Fibroblast of lung (primary cell): ENCODE results near the gene GTF3C1. TPM values are rescaled to one million over a fixed set of nuclear protein-coding genes. Genes with fewer than 3 reads are reported as not detected.

Experiments
- DNase-seq, 2 donors: peaks; one replicate each; pipeline versions ENCODE4 v3.0.0 to v3.0.0-alpha.2; 2010; ENCODE audit warnings: low read depth in 2 of 2
- H2AFZ ChIP-seq: 2 replicates; pipeline ENCODE4 v1.5.1; 2012; ENCODE audit warnings: low read length, control low read depth, inconsistent platforms
- H3K27ac ChIP-seq: 2 replicates; pipeline ENCODE4 v1.5.1; 2011; ENCODE audit warnings: low read length, control low read depth; ENCODE audit not compliant: insufficient read depth
- H3K27me3 ChIP-seq: 2 replicates; pipeline ENCODE4 v1.5.1; 2011; ENCODE audit warnings: mild to moderate bottlenecking, low read length; ENCODE audit not compliant: control insufficient read depth, insufficient read depth
- H3K36me3 ChIP-seq: 2 replicates; pipeline ENCODE4 v1.5.1; 2011; ENCODE audit warnings: low read length; ENCODE audit not compliant: control insufficient read depth, insufficient read depth
- H3K4me1 ChIP-seq: 2 replicates; pipeline ENCODE4 v1.5.1; 2011; ENCODE audit warnings: low read length; ENCODE audit not compliant: control insufficient read depth, insufficient read depth; ENCODE audit errors: extremely low read depth
- H3K4me2 ChIP-seq: 2 replicates; pipeline ENCODE4 v1.5.1; 2011; ENCODE audit warnings: low read length, control low read depth; ENCODE audit not compliant: insufficient read depth; ENCODE audit errors: extremely low read depth
- H3K4me3 ChIP-seq, 4 experiments: fragments of 200-600 bp in 1 of 4; sonication (generic) in 1 of 4; replicated peaks in 1 of 4; 2 replicates each; pipeline ENCODE4 v1.5.1; 2011 to 2016; ENCODE audit warnings: low read length in 4 of 4, low read depth in 3 of 4, mild to moderate bottlenecking in 3 of 4, control low read depth in 2 of 4, inconsistent platforms in 1 of 4, mixed read lengths in 1 of 4; ENCODE audit not compliant: insufficient read depth in 1 of 4; ENCODE audit errors: control extremely low read depth in 1 of 4
- H3K79me2 ChIP-seq: 2 replicates; pipeline ENCODE4 v1.5.1; 2012; ENCODE audit warnings: mild to moderate bottlenecking, low read length, inconsistent platforms; ENCODE audit not compliant: control insufficient read depth, insufficient read depth
- H3K9ac ChIP-seq: 2 replicates; pipeline ENCODE4 v1.5.1; 2011; ENCODE audit warnings: mild to moderate bottlenecking, low read length, control low read depth; ENCODE audit not compliant: insufficient read depth
- H3K9me3 ChIP-seq: 2 replicates; pipeline ENCODE4 v1.5.1; 2012; ENCODE audit warnings: low read depth, low read length; ENCODE audit not compliant: control insufficient read depth, insufficient read depth
- H4K20me1 ChIP-seq: 2 replicates; pipeline ENCODE4 v1.5.1; 2011; ENCODE audit warnings: low read length; ENCODE audit not compliant: control insufficient read depth, insufficient read depth; ENCODE audit errors: extremely low read depth
- EZH2 ChIP-seq: IDR thresholded peaks from 2 replicates; pipeline ENCODE4 v1.5.1; 2012; ENCODE audit warnings: low read length, control low read depth, mild to moderate bottlenecking; ENCODE audit errors: missing control alignments
- polyA plus RNA-seq, 2 donors: library from polyadenylated mRNA; depleted of rRNA in 1 of 2; stranded (reverse) in 1 of 2; unstranded in 1 of 2; fragments of >200 nt; gene quantifications; 2 replicates each; pipeline ENCODE4 v1.2.1, GENCODE V29; 2011 to 2012; ENCODE audit warnings: missing spikeins in 1 of 2
- total RNA-seq: library from RNA; depleted of rRNA; stranded (reverse); fragments of >200 nt; gene quantifications from 2 replicates; pipeline ENCODE4 v1.2.1, GENCODE V29; 2014
- TF ChIP-seq, protein P1 (sequence below), 2 donors: IDR thresholded peaks in 1 of 2; conservative IDR thresholded peaks in 1 of 2; 1 replicate in 1 of 2; 2 replicates in 1 of 2; pipeline ENCODE4 v1.5.1; 2011 to 2012; ENCODE audit warnings: low read length in 2 of 2, control low read depth in 1 of 2, inconsistent platforms in 1 of 2, low read depth in 1 of 2, mild to moderate bottlenecking in 1 of 2

Gene GTF3C1
- total and polyA plus RNA-seq, 2 donors (not counting 1 experiment from before 2014, with no cell fraction given), result 20.1 to 75.3 TPM

DNA sequence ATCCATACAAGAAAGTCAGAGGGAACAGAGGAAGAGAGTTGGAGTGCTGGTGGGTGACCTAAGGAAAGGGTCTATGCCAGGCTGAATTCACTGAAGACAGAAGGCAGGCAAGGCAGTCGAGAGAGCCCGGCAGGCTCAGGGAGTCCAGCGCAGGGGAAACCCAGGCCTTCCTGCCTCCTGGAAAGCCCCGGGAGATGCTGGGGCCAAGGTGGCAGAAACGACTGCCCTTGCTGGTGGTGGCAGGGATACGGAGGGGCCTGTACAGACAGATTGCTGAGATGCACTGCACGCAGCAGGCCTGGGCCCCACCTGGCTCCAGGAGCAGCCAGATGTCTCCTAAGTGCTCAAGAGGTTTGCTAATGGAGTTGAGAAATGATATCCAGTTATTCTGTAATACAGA is 59.8 kb downstream of the GTF3C1 start:
- no peaks in the 10 kb centered on the region for H3K27me3 ChIP-seq
- no peak overlapping the region for H3K4me3 ChIP-seq
- H4K20me1 ChIP-seq, result no peaks in the 10 kb centered on the region
- no peak overlapping the region for H3K27ac ChIP-seq
- TF ChIP-seq, protein P1, sequence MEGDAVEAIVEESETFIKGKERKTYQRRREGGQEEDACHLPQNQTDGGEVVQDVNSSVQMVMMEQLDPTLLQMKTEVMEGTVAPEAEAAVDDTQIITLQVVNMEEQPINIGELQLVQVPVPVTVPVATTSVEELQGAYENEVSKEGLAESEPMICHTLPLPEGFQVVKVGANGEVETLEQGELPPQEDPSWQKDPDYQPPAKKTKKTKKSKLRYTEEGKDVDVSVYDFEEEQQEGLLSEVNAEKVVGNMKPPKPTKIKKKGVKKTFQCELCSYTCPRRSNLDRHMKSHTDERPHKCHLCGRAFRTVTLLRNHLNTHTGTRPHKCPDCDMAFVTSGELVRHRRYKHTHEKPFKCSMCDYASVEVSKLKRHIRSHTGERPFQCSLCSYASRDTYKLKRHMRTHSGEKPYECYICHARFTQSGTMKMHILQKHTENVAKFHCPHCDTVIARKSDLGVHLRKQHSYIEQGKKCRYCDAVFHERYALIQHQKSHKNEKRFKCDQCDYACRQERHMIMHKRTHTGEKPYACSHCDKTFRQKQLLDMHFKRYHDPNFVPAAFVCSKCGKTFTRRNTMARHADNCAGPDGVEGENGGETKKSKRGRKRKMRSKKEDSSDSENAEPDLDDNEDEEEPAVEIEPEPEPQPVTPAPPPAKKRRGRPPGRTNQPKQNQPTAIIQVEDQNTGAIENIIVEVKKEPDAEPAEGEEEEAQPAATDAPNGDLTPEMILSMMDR (conservative IDR thresholded peaks at IDR 0.05 in 1 of 2, IDR thresholded peaks at IDR 0.05 in 1 of 2; ENCODE audit: low read depth in 1 of 2, low read length in 2 of 2), result no peak
- no peak for TF ChIP-seq EZH2
- H3K79me2 ChIP-seq, result no peaks in the 10 kb centered on the region
- no peaks in the 10 kb centered on the region for H3K9me3 ChIP-seq
- H3K9ac ChIP-seq, result no peak overlapping the region
- no peak overlapping the region for H2AFZ ChIP-seq
- peaks cover 2% of the 10 kb centered on the region for H3K4me1 ChIP-seq
- no peak for DNase-seq
- H3K36me3 ChIP-seq, result peaks cover 44% of the 10 kb centered on the region
- H3K4me2 ChIP-seq, result no peak overlapping the region

- no peaks in the 10 kb centered on the region for H3K9me3 ChIP-seq
- H3K9ac ChIP-seq, result no peak overlapping the region
- DNase-seq, result no peak
- H3K4me2 ChIP-seq, result no peak overlapping the region
- H3K79me2 ChIP-seq, result no peaks in the 10 kb centered on the region
- no peaks in the 10 kb centered on the region for H4K20me1 ChIP-seq
- no peak overlapping the region for H3K4me3 ChIP-seq
- no peak overlapping the region for H3K27ac ChIP-seq
- no peaks in the 10 kb centered on the region for H3K4me1 ChIP-seq
- TF ChIP-seq, protein P1 (conservative IDR thresholded peaks at IDR 0.05 in 1 of 2, IDR thresholded peaks at IDR 0.05 in 1 of 2; ENCODE audit: low read depth in 1 of 2, low read length in 2 of 2), result no peak
- no peak for TF ChIP-seq EZH2
- H3K36me3 ChIP-seq, result peaks cover 44% of the 10 kb centered on the region
- H2AFZ ChIP-seq, result no peak overlapping the region
- no peaks in the 10 kb centered on the region for H3K27me3 ChIP-seq
Measured at GRCh38 chr16:27489421-27489820, 60.3 kb downstream of the GTF3C1 start.

DNA sequence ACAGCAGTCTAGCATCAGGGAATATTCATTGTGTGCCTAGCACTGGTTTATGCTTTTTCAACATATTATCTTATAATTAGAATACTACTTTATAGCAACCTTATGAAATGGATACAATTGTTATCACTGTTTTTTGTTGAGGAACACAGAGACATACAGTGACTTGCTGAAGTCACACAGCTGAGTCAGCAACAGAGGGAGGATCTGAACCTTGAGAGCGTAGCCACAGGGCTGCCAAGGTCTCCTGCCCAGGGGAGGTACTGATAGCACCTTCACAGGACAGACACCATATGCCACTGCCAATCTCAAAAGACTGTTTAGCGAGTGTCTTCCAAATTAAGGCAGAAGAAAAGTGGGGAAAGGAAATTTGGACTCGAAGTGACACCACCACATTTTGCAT is 63.0 kb downstream of the GTF3C1 start:
- Histone ChIP-seq H3K4me1 (no peaks in the 10 kb centered on the region), H3K79me2 (no peaks in the 10 kb centered on the region), H4K20me1 (no peaks in the 10 kb centered on the region), H2AFZ (no peak overlapping the region), H3K4me2 (no peak overlapping the region), H3K4me3 (no peak overlapping the region), H3K9me3 (no peaks in the 10 kb centered on the region), H3K27me3 (no peaks in the 10 kb centered on the region), H3K27ac (no peak overlapping the region), H3K9ac (no peak overlapping the region), H3K36me3 (peaks cover 49% of the 10 kb centered on the region)
- TF ChIP-seq, protein P1 (conservative IDR thresholded peaks at IDR 0.05 in 1 of 2, IDR thresholded peaks at IDR 0.05 in 1 of 2; ENCODE audit: low read depth in 1 of 2, low read length in 2 of 2), result no peak
- no peak for TF ChIP-seq EZH2
- DNase-seq, result no peak
